PC-9 (cell line): ENCODE measurements around the gene RALGPS1.

ENCODE experiments used
- CTCF ChIP-seq: fragments of 200-600 bp; sonication (generic); conservative IDR thresholded peaks from 2 replicates; pipeline ENCODE4 v1.6.1; 2017; ENCODE audit warnings: mixed run types, antibody characterized with exemption, mild to moderate bottlenecking, moderate library complexity
- EZH2 ChIP-seq: fragments of 200-600 bp; sonication (generic); IDR thresholded peaks from 2 replicates; pipeline ENCODE4 v1.8.0; 2017; ENCODE audit warnings: antibody characterized with exemption, low read depth

- TF ChIP-seq CTCF (no peak), EZH2 (no peak)
Observed at GRCh38 chr9:127185181-127185580, 270.6 kb downstream of the RALGPS1 start.
